Astrocyte (in vitro differentiated cells and primary cell): ENCODE measurements around the gene SLCO4A1.

ENCODE experiments used
- EZH2 ChIP-seq: IDR thresholded peaks from 2 replicates; pipeline ENCODE4 v1.6.1; 2012; ENCODE audit warnings: mild to moderate bottlenecking, low read length, inconsistent platforms; ENCODE audit not compliant: insufficient read depth
- TF ChIP-seq, protein P1 (sequence below): IDR thresholded peaks from 2 replicates; pipeline ENCODE4 v1.5.1; 2011; ENCODE audit warnings: low read depth, mild to moderate bottlenecking, inconsistent platforms, low read length, moderate library complexity; ENCODE audit not compliant: insufficient read depth

DNA sequence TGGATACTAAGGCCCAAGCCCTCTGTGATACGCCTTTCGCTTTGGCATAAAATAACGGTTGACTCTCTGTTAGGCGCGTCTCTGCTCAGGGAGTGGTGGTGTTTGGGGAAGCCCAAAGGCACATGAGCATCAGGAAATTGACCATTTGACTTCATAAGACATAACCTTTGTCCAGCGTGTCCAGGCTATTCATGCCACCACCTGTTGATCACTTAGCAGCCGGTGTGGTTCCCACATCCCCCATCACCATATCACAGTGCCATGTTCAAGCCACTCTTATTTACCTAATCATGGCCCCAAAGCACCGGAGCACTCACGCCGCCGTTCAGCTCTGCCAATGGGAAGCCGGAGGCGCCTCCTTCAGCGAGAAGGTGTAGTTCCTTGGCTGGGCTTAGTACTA is 27.9 kb downstream of the SLCO4A1 start:
- TF ChIP-seq, protein P1, sequence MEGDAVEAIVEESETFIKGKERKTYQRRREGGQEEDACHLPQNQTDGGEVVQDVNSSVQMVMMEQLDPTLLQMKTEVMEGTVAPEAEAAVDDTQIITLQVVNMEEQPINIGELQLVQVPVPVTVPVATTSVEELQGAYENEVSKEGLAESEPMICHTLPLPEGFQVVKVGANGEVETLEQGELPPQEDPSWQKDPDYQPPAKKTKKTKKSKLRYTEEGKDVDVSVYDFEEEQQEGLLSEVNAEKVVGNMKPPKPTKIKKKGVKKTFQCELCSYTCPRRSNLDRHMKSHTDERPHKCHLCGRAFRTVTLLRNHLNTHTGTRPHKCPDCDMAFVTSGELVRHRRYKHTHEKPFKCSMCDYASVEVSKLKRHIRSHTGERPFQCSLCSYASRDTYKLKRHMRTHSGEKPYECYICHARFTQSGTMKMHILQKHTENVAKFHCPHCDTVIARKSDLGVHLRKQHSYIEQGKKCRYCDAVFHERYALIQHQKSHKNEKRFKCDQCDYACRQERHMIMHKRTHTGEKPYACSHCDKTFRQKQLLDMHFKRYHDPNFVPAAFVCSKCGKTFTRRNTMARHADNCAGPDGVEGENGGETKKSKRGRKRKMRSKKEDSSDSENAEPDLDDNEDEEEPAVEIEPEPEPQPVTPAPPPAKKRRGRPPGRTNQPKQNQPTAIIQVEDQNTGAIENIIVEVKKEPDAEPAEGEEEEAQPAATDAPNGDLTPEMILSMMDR, result no peak
- no peak for TF ChIP-seq EZH2
